Esophagus mucosa (tissue), 1 donor: ENCODE results near the gene FAM236B. TPM values are rescaled to one million over a fixed set of nuclear protein-coding genes. Genes with fewer than 3 reads are reported as not detected.
"Not testable (repeated sequence)": the region's sequence is repeated elsewhere in the genome, so short reads cannot be mapped to it uniquely, and the experiment has no call there.

Experiments used
- ATAC-seq: fragments of 200-7000 bp; cut with Tn5 transposase; one replicate; pipeline ENCODE4 v1.9.1; 2020
- total RNA-seq: library from RNA; stranded (reverse); gene quantifications from one replicate; pipeline ENCODE4 v1.2.4, GENCODE V29; 2023
- donor health status: DM: yes; HTN: yes; CAD: no.

Gene FAM236B
- total RNA-seq, result not detected

GRCh38 chrX:72782560-72782959 lies at the start of gene FAM236B:
Gene FAM236B (minus strand): TSS chrX:72782660. CDS start chrX:72782560, 100 bp downstream.
- ATAC-seq, result not testable (repeated sequence)

GRCh38 chrX:72830701-72831100 lies 48.2 kb upstream of the FAM236B start:
- not testable (repeated sequence) for ATAC-seq

- not testable (repeated sequence) for ATAC-seq
Measured at GRCh38 chrX:72808110-72808509, 25.6 kb upstream of the FAM236B start, which contains the start of gene FAM236D. Gene FAM236D (minus strand): TSS chrX:72808210. CDS start chrX:72808110, 100 bp downstream.

DNA sequence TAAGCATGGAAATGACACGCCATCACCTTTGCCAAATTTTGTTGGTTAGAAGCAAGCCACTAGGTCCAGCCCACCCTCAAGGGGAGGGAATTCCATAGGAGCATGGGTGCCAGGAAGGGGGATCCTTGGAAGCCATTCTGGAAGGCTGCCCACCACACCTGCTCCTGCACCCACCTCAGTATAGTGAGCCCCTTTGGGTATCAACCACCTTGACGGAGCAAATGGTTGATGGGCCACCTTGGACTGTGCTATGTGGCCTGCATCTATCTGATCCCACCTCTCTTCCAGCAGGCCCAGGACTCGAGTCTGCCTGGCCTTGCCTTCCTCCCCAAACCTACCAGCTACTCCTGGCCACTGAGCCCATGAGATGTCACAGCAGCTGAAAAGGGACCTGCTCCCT lies 7.9 kb upstream of the FAM236B start:
- peak; percentile 26 for ATAC-seq

DNA sequence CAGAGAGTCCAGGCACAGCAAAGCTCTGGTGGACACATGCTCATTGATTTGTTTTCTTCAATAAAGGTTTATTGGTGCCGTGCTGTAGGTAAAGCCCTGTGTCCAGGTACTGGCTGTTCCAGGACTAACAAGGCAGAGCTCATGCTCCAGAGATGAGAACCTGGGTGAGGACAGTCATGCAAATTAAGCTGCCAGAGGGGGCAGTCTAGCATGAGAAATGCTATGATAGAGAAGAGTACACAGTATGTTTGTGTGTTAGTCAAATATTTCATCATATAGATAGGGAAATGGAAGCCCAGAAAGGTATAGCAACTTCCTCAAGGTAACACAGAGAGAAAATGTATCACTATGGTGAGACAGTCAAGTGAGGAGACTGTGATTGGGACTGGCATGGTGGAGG lies 5.7 kb upstream of the FAM236B start:
- not testable (repeated sequence) for ATAC-seq

- not testable (repeated sequence) for ATAC-seq
Measured at GRCh38 chrX:72783964-72784363, 1.5 kb upstream of the FAM236B start.

DNA sequence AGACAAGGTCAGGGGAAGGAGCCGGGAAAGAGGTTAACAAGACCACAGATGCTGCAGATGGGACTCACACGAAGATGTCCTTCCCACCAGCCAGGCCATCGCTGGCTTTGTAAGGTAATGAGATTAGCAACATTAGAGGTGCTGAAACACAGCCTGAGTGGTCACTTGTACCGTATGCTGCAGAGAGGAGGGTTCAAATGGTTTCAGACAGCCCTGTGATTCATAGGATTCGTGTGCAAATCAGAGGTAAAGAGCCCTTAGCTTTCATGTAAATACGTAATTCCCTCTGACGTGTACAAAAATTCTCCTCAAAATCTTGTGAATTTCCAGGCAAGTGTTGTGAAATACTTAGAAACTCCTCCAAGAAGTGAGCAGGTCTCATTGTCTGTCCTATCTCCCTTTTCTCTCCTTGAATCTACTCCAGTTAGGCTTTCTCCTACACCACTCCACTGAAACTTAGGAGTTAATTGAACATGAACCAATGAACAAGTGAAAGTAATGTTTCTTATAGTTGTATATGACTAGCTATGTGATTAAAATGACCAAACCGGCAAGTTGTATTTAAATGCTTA lies 991 bp upstream of the FAM236B start:
- ATAC-seq, result not testable (repeated sequence)

GRCh38 chrX:72778146-72778545 lies 4.3 kb downstream of the FAM236B start:
- not testable (repeated sequence) for ATAC-seq

GRCh38 chrX:72777467-72777790 lies 5.0 kb downstream of the FAM236B start:
- peak; percentile 29 for ATAC-seq

DNA sequence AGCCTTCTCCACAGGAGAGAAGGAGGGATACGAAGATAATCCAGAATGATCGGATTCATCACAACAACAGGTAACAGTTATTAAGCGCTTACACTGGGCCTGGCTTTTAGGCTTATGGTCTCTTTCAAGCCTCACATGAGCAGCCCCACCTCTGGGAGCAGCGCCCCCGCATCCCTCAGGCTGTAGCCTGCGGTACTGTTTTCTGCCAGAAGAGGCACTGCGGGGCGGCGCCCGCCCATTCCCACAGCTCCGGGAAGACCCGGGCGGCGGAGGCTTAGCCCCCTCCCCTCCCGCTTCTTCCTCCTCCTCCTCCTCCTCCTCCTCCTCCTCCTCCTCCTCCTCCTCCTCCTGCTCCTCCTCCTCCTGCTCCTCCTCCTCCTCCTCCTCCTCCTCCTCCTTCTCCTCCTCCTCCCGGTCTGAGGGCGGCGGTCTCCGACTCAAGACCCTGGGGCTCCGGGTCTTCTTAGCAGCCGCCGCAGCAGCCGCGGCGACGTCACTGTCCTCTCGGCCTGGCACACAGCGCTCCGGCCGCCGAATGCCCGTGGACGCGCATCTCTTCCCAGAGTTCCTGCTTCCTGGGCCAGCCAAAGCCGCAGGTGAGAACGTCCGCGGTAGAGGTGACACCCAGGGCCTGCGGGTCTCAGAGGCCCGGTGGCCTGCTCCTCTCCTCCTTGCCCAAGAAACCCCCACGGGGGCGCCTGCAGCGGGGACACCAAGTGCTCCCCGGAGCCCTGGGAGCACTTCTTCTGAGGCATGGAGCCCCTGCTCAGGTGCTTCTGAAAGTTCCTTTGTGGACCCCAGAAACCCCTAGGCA lies 5.6 kb downstream of the FAM236B start, which contains the start of gene DMRTC1B:
DMRTC1B (plus strand) TSS at position 238 of the 814 bp plus-strand sequence. CDS start 68,246 bp downstream, outside the sequence.
- peak; percentile 51 for ATAC-seq

DNA sequence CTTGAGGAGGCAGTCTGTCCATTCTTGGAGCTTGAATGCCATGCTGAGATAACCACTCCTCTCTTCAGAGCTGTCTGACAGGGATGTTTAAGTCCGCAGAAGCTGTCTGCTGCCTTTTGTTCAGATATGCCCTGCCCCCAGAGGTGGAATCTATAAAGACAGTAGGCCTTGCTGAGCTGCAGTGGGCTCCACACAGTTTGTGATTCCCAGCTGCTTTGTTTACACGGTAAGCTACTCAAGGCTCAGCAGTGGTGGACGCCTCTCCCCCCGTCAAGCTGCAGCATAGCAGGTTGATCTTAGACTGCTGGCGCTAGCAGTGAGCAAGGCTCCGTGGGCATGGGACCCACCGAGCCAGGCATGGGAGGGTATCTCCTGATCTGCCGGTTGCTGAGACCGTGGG lies 22.0 kb downstream of the FAM236B start:
- ATAC-seq, result not testable (repeated sequence)

- ATAC-seq, result not testable (repeated sequence)
Measured at GRCh38 chrX:72748545-72748944, 33.9 kb downstream of the FAM236B start.

GRCh38 chrX:72745546-72745945 lies 36.9 kb downstream of the FAM236B start:
- not testable (repeated sequence) for ATAC-seq

DNA sequence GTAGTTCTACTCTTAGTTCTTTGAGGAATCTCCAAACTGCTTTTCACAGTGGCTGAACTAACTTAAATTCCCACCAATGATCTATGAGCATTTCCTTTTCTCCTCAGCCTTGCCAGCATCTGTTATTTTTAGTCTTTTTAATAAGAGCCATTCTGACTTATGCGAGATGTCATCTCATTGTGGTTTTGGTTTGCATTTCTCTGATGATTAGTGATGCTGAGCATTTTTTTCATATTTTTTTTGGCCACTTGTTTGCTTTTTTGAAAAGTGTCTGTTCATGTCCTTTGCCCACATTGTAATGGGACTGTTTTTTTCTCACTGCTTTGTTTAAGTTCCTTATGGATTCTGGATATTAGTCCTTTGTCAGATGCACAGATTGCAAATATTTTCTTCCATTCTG lies 46.9 kb downstream of the FAM236B start:
- ATAC-seq, result no peak

GRCh38 chrX:72733636-72734035 lies 48.8 kb downstream of the FAM236B start:
- not testable (repeated sequence) for ATAC-seq

Other genes with a start within 250 kb of the FAM236B start
- 17.9 TPM for gene HDAC8, start 209.8 kb downstream of the FAM236B start, total RNA-seq
- gene PHKA1, start 68.4 kb downstream of the FAM236B start, total RNA-seq, result 6.7 TPM
- gene DMRTC1B, start 5.8 kb downstream of the FAM236B start, total RNA-seq, result not detected
- gene FAM236D, start 25.6 kb upstream of the FAM236B start, total RNA-seq, result not detected
- not detected for gene FAM236C, start 130.0 kb upstream of the FAM236B start, total RNA-seq
- not detected for gene FAM236A, start 155.5 kb upstream of the FAM236B start, total RNA-seq
- not detected for gene DMRTC1, start 161.2 kb upstream of the FAM236B start, total RNA-seq
- not detected for gene PABPC1L2B, start 220.3 kb upstream of the FAM236B start, total RNA-seq